Esophagus squamous epithelium (tissue), 5 donors: ENCODE data around the gene EMC10. TPM values are rescaled to one million over a fixed set of nuclear protein-coding genes. Genes with fewer than 3 reads are reported as not detected.

Source experiments
- DNase-seq: peaks from one replicate; lab custom pipeline; 2025; lab: John Stamatoyannopoulos, UW
- H3K27ac ChIP-seq, 4 donors: fragments of 200-600 bp; sonication (generic); one replicate each; pipeline ENCODE4 v1.5.1; 2016 to 2019; ENCODE audit warnings: mild to moderate bottlenecking in 1 of 4
- H3K27me3 ChIP-seq, 4 donors: fragments of 200-600 bp; sonication (generic); 1 replicate in 3 of 4; 2 replicates in 1 of 4; pipeline versions ENCODE4 v1.5.1 to v1.6.0; 2017 to 2021; ENCODE audit warnings: antibody characterized with exemption in 1 of 4
- H3K36me3 ChIP-seq, 3 donors: fragments of 200-600 bp; sonication (generic); one replicate each; pipeline ENCODE4 v1.5.1; 2016 to 2019
- H3K4me1 ChIP-seq, 3 donors: fragments of 200-600 bp; sonication (generic); one replicate each; pipeline ENCODE4 v1.5.1; 2017 to 2019
- H3K4me3 ChIP-seq, 4 donors: fragments of 200-600 bp; sonication (generic); 1 replicate in 3 of 4; 2 replicates in 1 of 4; pipeline ENCODE4 v1.5.1; 2016 to 2019; ENCODE audit warnings: mild to moderate bottlenecking in 2 of 4, moderate library complexity in 1 of 4
- H3K9me3 ChIP-seq, 3 donors: fragments of 200-600 bp; sonication (generic); one replicate each; pipeline ENCODE4 v1.5.1; 2016 to 2019
- POLR2A ChIP-seq, 4 donors: fragments of 450-650 bp; IDR thresholded peaks; one replicate each; pipeline ENCODE4 v1.6.1; 2017; ENCODE audit warnings: antibody characterized with exemption in 4 of 4, mild to moderate bottlenecking in 4 of 4, moderate library complexity in 3 of 4
- WGBS, 2 donors: methylation state at CpG; one replicate each; pipeline ENCODE4 v1.1.5; 2018; 5-methylcytosine and 5-hydroxymethylcytosine counted together
- intact Hi-C: fragments of 100-400 bp; cut with DNase I; formaldehyde crosslinking; loops from one replicate; pipeline ENCODE4 v1.15.0; 2022
- total RNA-seq, 4 donors: library from RNA; depleted of rRNA; stranded (reverse); fragments of >200 nt; gene quantifications; one replicate each; pipeline ENCODE4 v1.1.0, GENCODE V29; 2016
- TF ChIP-seq, protein P1 (sequence below), 6 experiments: fragments of 450-650 bp in 4 of 6; fragments of 200-600 bp in 2 of 6; sonication (generic) in 2 of 6; IDR thresholded peaks; one replicate each; pipeline ENCODE4 v1.5.1; 2016 to 2019; ENCODE audit warnings: antibody characterized with exemption in 6 of 6, mild to moderate bottlenecking in 4 of 6, moderate library complexity in 4 of 6
- donor health status: DM: yes; HTN: yes; CAD: no.

The EMC10 gene
- total RNA-seq, 4 donors from 2014 or later = 50.2 to 76.1 (median 59.7) TPM

DNA sequence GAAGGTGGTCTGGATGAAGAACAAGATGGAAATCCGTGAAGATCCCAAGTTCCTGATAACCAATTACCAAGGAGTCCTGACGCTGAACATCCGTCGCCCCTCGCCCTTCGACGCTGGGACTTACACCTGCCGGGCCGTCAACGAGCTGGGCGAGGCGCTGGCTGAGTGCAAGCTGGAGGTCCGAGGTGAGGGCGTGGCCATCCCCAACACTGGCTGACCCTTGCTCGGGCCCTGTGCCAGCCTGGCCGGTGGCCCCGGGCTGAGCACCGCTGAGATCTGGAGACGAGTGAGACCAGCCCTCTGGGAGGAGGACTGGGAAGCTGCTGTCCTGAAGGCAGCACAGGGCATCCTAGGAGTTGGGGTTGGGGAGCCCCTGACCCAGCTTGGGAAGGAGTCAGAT, 12.0 kb upstream of the EMC10 start:
- 83 to 100% methylated on average over 1 to 8 of the region's 19 CpGs for WGBS, 2 donors
- TF ChIP-seq, protein P1, sequence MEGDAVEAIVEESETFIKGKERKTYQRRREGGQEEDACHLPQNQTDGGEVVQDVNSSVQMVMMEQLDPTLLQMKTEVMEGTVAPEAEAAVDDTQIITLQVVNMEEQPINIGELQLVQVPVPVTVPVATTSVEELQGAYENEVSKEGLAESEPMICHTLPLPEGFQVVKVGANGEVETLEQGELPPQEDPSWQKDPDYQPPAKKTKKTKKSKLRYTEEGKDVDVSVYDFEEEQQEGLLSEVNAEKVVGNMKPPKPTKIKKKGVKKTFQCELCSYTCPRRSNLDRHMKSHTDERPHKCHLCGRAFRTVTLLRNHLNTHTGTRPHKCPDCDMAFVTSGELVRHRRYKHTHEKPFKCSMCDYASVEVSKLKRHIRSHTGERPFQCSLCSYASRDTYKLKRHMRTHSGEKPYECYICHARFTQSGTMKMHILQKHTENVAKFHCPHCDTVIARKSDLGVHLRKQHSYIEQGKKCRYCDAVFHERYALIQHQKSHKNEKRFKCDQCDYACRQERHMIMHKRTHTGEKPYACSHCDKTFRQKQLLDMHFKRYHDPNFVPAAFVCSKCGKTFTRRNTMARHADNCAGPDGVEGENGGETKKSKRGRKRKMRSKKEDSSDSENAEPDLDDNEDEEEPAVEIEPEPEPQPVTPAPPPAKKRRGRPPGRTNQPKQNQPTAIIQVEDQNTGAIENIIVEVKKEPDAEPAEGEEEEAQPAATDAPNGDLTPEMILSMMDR (IDR thresholded peaks at IDR 0.05) = no peak
- no peak for DNase-seq
- peaks cover 0 to 56% (median 0%) of the 10 kb centered on the region in 4 donors for H3K27me3 ChIP-seq
- H3K9me3 ChIP-seq = no peaks in the 10 kb centered on the region
- H3K4me1 ChIP-seq = peaks cover 0 to 7% (median 0%) of the 10 kb centered on the region in 3 donors
- no peak overlapping the region for H3K4me3 ChIP-seq
- no peak overlapping the region for H3K27ac ChIP-seq
- H3K36me3 ChIP-seq = no peaks in the 10 kb centered on the region
- intact Hi-C loops = loop anchor here (5.0 kb wide), 1 partner anchor 97 kb away; the partner anchor contains the start of gene NAPSA

DNA sequence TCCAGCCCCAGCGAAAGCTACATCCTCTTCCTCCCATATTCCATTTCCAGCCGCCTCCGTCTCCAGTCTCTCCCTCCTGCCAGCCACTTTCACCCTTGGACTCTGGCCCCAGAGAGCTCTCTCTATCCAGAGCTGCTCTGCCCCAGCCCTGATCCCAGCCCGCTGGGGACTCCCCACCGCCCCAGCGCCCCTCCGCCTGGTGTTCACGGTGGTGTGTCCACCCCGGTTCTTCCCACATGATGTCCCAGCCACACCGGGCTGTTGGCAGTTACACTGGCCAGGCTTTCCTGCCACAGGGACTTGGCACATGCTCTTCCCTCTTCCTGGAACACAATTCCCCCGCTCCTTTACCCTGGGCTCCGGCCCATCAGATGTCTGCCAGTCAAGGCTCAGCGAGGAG, 11.3 kb upstream of the EMC10 start:
- H3K4me3 ChIP-seq = no peak overlapping the region
- H3K36me3 ChIP-seq = no peaks in the 10 kb centered on the region
- no peak overlapping the region for H3K27ac ChIP-seq
- no peak for DNase-seq
- 84 to 87% methylated on average over 11 to 13 of the region's 13 CpGs for WGBS, 2 donors
- peaks cover 0 to 7% (median 0%) of the 10 kb centered on the region in 3 donors for H3K4me1 ChIP-seq
- no peaks in the 10 kb centered on the region for H3K9me3 ChIP-seq
- intact Hi-C loops = loop anchor here (5.0 kb wide), 1 partner anchor 98 kb away; the partner anchor contains the start of gene NAPSA
- peaks cover 0 to 49% (median 0%) of the 10 kb centered on the region in 4 donors for H3K27me3 ChIP-seq
- TF ChIP-seq, protein P1 (IDR thresholded peaks at IDR 0.05) = no peak
- TF ChIP-seq POLR2A (IDR thresholded peaks at IDR 0.05) = no peak

DNA sequence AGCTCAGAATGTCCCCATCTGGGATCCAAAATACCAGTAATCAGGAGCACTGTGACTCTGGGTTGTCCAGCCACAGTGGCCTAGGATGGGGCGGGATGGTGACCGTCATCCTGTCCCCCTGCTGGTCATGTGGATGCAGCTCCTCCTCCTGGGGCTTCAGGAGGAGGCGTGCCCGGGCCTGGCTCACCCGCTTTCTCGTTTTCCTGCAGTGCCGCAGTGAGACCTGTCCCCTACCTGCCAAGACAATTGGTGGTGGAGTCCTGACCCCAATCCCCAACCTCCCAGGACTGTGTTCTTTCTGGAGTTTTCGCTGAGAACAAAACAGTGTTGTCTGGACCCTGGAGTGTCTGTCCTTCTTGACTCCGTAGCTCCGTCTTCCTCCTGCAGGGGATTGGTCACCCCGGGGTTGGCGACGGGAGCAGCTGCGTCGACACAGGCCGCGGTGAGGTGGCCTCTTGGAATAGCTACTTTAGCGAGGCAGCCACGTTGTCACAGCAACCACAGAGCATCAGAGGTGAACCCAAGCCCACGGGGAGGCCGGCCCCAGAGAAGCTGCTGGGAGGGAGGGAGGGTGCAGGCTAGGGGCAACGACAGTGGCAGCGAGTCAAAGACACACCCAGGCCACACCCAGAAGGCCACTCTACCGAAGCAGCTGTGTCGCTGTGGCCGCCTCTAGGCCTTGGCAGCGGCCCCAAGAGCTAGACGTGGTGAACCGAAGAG, 10.2 kb upstream of the EMC10 start:
- H3K27ac ChIP-seq = no peak overlapping the region

DNA sequence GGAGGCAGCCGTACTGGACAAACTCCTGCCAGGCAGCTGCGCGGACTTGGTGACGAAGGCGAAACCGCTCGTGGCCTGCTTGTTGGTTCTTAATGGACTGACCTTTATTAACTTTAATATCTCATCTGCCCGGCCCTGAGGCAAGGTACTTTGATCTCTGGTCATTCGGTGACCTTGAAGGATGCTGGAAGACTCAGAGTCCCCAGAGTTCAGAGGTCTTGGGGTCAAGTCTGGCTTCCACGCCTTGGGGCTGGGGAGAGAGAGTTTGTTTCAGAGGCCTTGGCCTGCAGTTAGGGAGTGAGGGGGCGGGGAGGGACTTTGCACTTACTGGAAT, 9.6 kb upstream of the EMC10 start:
- Histone ChIP-seq H3K36me3 (no peaks in the 10 kb centered on the region), H3K4me3 (no peak overlapping the region), H3K9me3 (no peaks in the 10 kb centered on the region), H3K27ac (no peak overlapping the region), H3K27me3 (peaks cover 0 to 34% (median 0%) of the 10 kb centered on the region in 4 donors), H3K4me1 (peaks cover 0 to 7% (median 0%) of the 10 kb centered on the region in 3 donors)
- intact Hi-C loops = no loop called here
- WGBS, 2 donors = 60 to 98% methylated on average over 1 to 6 of the region's 11 CpGs
- TF ChIP-seq, protein P1 (IDR thresholded peaks at IDR 0.05) = no peak
- TF ChIP-seq POLR2A (IDR thresholded peaks at IDR 0.05) = no peak
- no peak for DNase-seq

More for the DNA sequence above, 10.2 kb upstream of the EMC10 start:
- peaks cover 0 to 38% (median 0%) of the 10 kb centered on the region in 4 donors for H3K27me3 ChIP-seq
- TF ChIP-seq, protein P1 (IDR thresholded peaks at IDR 0.05) = no peak
- TF ChIP-seq POLR2A (IDR thresholded peaks at IDR 0.05) = no peak
- H3K4me1 ChIP-seq = peaks cover 0 to 7% (median 0%) of the 10 kb centered on the region in 3 donors
- H3K36me3 ChIP-seq = no peaks in the 10 kb centered on the region
- 32 to 67% methylated on average over 6 to 8 of the region's 29 CpGs for WGBS, 2 donors
- H3K4me3 ChIP-seq = no peak overlapping the region
- intact Hi-C loops = no loop called here
- no peaks in the 10 kb centered on the region for H3K9me3 ChIP-seq
- no peak for DNase-seq

DNA sequence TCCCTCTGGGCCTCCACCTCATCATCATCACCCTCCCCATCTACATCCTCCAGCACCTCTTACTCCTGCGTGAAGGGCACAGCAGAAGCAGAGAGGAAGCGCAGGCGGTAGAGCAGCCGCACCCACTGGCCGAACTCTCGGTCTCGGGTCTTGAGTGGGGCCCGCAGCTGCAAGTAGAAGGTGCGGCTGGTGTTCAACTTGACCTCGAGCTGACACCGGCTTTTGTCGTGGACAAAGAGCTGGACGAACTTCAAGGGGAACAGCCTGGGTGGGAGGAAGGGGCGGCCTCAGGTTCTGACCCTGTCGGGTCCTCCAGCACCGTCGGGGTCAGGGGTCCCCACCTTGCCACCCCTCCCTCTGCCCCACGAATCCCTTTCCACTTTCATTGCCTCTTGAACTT, 8.7 kb upstream of the EMC10 start:
- intact Hi-C loops = no loop called here
- Histone ChIP-seq H3K36me3 (no peaks in the 10 kb centered on the region), H3K4me3 (no peak overlapping the region), H3K4me1 (peaks cover 0 to 7% (median 0%) of the 10 kb centered on the region in 3 donors), H3K27me3 (peaks cover 0 to 25% (median 0%) of the 10 kb centered on the region in 4 donors), H3K27ac (no peak overlapping the region), H3K9me3 (no peaks in the 10 kb centered on the region)
- TF ChIP-seq POLR2A (IDR thresholded peaks at IDR 0.05) = no peak
- TF ChIP-seq, protein P1 (IDR thresholded peaks at IDR 0.05) = no peak
- DNase-seq = no peak
- WGBS, 2 donors = 67 to 70% methylated on average over 9 of the region's 18 CpGs
